Measurements from ENCODE around the gene FZD10. TPM values are rescaled to one million over a fixed set of nuclear protein-coding genes. Genes with fewer than 3 reads are reported as not detected.

The FZD10 gene
- total RNA-seq, 1 donor from 2014 or later, result 0.05 TPM

DNA sequence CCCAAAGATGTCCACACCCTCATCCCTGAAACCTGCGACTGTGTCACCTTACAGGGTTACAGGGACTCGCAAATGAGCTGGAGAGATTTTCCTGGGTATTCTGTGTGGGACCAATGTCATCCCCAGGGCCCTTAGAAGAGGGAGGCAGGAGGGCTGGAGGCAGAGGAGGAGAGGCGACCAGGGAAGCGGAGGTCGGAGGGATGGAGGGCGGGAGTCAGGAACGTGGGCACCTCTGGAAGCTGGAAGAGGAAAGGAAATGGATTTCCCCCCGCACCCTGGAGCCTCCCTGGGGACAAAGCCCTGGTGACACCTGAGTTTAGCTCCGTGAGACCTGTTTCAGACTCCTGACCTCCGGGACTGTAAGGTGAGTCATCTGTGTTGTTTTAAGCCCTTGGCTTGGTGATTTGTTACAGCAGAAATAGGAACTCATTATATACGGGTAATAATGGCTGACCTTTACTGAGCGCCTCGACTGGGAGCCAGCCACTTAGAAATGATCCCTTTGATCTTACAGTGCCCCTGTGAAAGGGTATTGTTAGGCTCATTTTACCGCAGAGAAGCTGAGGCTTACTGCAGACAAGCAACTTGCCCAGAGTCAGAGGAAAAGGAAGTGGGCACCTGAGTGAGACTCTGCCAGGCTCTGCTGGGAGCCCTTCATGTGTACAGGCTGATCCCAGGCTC, 29.3 kb upstream of the FZD10 start:
- Histone ChIP-seq H3K9me3 (replicated peaks) (peaks cover 9% of the 10 kb centered on the region), H3K4me1 (no peaks in the 10 kb centered on the region), H3K4me3 (no peak overlapping the region), H3K27ac (replicated peaks) (no peak overlapping the region), H3K36me3 (no peaks in the 10 kb centered on the region), H3K27me3 (ENCODE audit: low read depth) (peaks cover 71% of the 10 kb centered on the region)
- DNase-seq, result no peak
- intact Hi-C loops (cut with micrococcal nuclease), result no loop called here
- no peak for TF ChIP-seq CTCF (IDR thresholded peaks at IDR 0.05; ENCODE audit: borderline replicate concordance)

GRCh38 chr12:130133851-130134562, 28.3 kb upstream of the FZD10 start:
- no peak for TF ChIP-seq CTCF (IDR thresholded peaks at IDR 0.05; ENCODE audit: borderline replicate concordance)
- intact Hi-C loops (cut with micrococcal nuclease), result no loop called here
- H3K4me1 ChIP-seq, result no peaks in the 10 kb centered on the region
- H3K36me3 ChIP-seq, result no peaks in the 10 kb centered on the region
- no peak overlapping the region for H3K27ac ChIP-seq (replicated peaks)
- DNase-seq, result no peak
- peaks cover 5% of the 10 kb centered on the region for H3K9me3 ChIP-seq (replicated peaks)
- H3K4me3 ChIP-seq, result no peak overlapping the region
- peaks cover 77% of the 10 kb centered on the region for H3K27me3 ChIP-seq (ENCODE audit: low read depth)

- no peak for DNase-seq
- Histone ChIP-seq H3K4me1 (no peaks in the 10 kb centered on the region), H3K27ac (replicated peaks) (no peak overlapping the region), H3K4me3 (no peak overlapping the region), H3K36me3 (no peaks in the 10 kb centered on the region), H3K9me3 (replicated peaks) (no peaks in the 10 kb centered on the region), H3K27me3 (ENCODE audit: low read depth) (peaks cover 82% of the 10 kb centered on the region)
- TF ChIP-seq CTCF (IDR thresholded peaks at IDR 0.05; ENCODE audit: borderline replicate concordance), result no peak
- intact Hi-C loops (cut with micrococcal nuclease), result no loop called here
Measured at GRCh38 chr12:130134563-130134915, 27.7 kb upstream of the FZD10 start.

GRCh38 chr12:130136509-130137039, 25.7 kb upstream of the FZD10 start:
- Histone ChIP-seq H3K27me3 (ENCODE audit: low read depth) (peaks cover 84% of the 10 kb centered on the region), H3K27ac (replicated peaks) (no peak overlapping the region), H3K9me3 (replicated peaks) (no peaks in the 10 kb centered on the region), H3K4me1 (no peaks in the 10 kb centered on the region), H3K36me3 (no peaks in the 10 kb centered on the region), H3K4me3 (no peak overlapping the region)
- DNase-seq, result no peak
- TF ChIP-seq CTCF (IDR thresholded peaks at IDR 0.05; ENCODE audit: borderline replicate concordance), result no peak
- intact Hi-C loops (cut with micrococcal nuclease), result no loop called here

- no peaks in the 10 kb centered on the region for H3K36me3 ChIP-seq
- TF ChIP-seq CTCF (IDR thresholded peaks at IDR 0.05; ENCODE audit: borderline replicate concordance), result no peak
- no peaks in the 10 kb centered on the region for H3K9me3 ChIP-seq (replicated peaks)
- H3K4me3 ChIP-seq, result no peak overlapping the region
- H3K4me1 ChIP-seq, result no peaks in the 10 kb centered on the region
- intact Hi-C loops (cut with micrococcal nuclease), result no loop called here
- DNase-seq, result no peak
- peaks cover 84% of the 10 kb centered on the region for H3K27me3 ChIP-seq (ENCODE audit: low read depth)
- H3K27ac ChIP-seq (replicated peaks), result no peak overlapping the region
Measured at GRCh38 chr12:130137040-130138018, 24.9 kb upstream of the FZD10 start.

Data from left ventricle myocardium inferior (tissue), 1 donor.